Progenitor cell of endocrine pancreas (in vitro differentiated cells): ENCODE data around the gene REPS2. TPM values are rescaled to one million over a fixed set of nuclear protein-coding genes. Genes with fewer than 3 reads are reported as not detected.
A peak's percentile ranks its signal among the peaks of the same experiment; 100 is the strongest.

Experiments
- DNase-seq: peaks from one replicate; pipeline ENCODE4 v3.0.0; 2021; ENCODE audit warnings: low spot score; ENCODE audit not compliant: unreplicated experiment
- H3K27ac Mint-ChIP-seq: 2 replicates; pipeline ENCODE4 v1.8.0; 2021; ENCODE audit warnings: mild to moderate bottlenecking, moderate library complexity, mixed read lengths
- H3K27me3 Mint-ChIP-seq: 2 replicates; pipeline ENCODE4 v1.8.0; 2021; ENCODE audit warnings: mixed read lengths
- H3K36me3 Mint-ChIP-seq: 2 replicates; pipeline ENCODE4 v1.8.0; 2022; ENCODE audit warnings: mixed read lengths; ENCODE audit not compliant: insufficient read depth
- H3K4me1 Mint-ChIP-seq: 2 replicates; pipeline ENCODE4 v1.8.0; 2021; ENCODE audit warnings: low read depth, mixed read lengths
- H3K4me3 Mint-ChIP-seq: 2 replicates; pipeline ENCODE4 v1.8.0; 2021; ENCODE audit warnings: low read depth, mild to moderate bottlenecking, moderate library complexity, mixed read lengths
- H3K9me3 Mint-ChIP-seq: 2 replicates; pipeline ENCODE4 v1.8.0; 2021; ENCODE audit warnings: low read depth, mixed read lengths
- CTCF ChIP-seq: fragments of 200-600 bp; sonication (generic); IDR thresholded peaks from one replicate; pipeline ENCODE4 v1.5.0; 2021; ENCODE audit warnings: antibody characterized with exemption, mild to moderate bottlenecking; ENCODE audit not compliant: unreplicated experiment
- total RNA-seq: library from RNA; stranded (reverse); gene quantifications from 2 replicates; pipeline ENCODE4 v1.2.1, GENCODE V29; 2021

Gene REPS2
- total RNA-seq, 1 donor from 2014 or later: 4.3 TPM

- peak; percentile 25 for TF ChIP-seq CTCF
- Mint-ChIP-seq H3K4me3 (no peak overlapping the region), H3K27me3 (peaks cover 11% of the 10 kb centered on the region), H3K36me3 (no peaks in the 10 kb centered on the region), H3K9me3 (no peaks in the 10 kb centered on the region), H3K27ac (no peak overlapping the region), H3K4me1 (no peaks in the 10 kb centered on the region)
- DNase-seq: no peak
Observed at GRCh38 chrX:17082831-17083230, 136.4 kb downstream of the REPS2 start.

- TF ChIP-seq CTCF: no peak
- no peak overlapping the region for H3K27ac Mint-ChIP-seq
- H3K4me1 Mint-ChIP-seq: no peaks in the 10 kb centered on the region
- H3K4me3 Mint-ChIP-seq: no peak overlapping the region
- DNase-seq: no peak
- peaks cover 6% of the 10 kb centered on the region for H3K27me3 Mint-ChIP-seq
- no peaks in the 10 kb centered on the region for H3K36me3 Mint-ChIP-seq
- H3K9me3 Mint-ChIP-seq: peaks cover 11% of the 10 kb centered on the region
Observed at GRCh38 chrX:17086317-17086716, 139.9 kb downstream of the REPS2 start.

- peaks cover 8% of the 10 kb centered on the region for H3K4me1 Mint-ChIP-seq
- H3K4me3 Mint-ChIP-seq: no peak overlapping the region
- no peaks in the 10 kb centered on the region for H3K36me3 Mint-ChIP-seq
- no peaks in the 10 kb centered on the region for H3K27me3 Mint-ChIP-seq
- DNase-seq: no peak
- no peak for TF ChIP-seq CTCF
- H3K27ac Mint-ChIP-seq: no peak overlapping the region
- peaks cover 5% of the 10 kb centered on the region for H3K9me3 Mint-ChIP-seq
Observed at GRCh38 chrX:17095161-17095560, 148.7 kb downstream of the REPS2 start.

GRCh38 chrX:17098516-17099247 is 152.2 kb downstream of the REPS2 start:
- H3K4me3 Mint-ChIP-seq: no peak overlapping the region
- H3K27me3 Mint-ChIP-seq: no peaks in the 10 kb centered on the region
- H3K4me1 Mint-ChIP-seq: peaks cover 8% of the 10 kb centered on the region
- no peak for DNase-seq
- peak overlapping the region; percentile 59 for H3K27ac Mint-ChIP-seq
- H3K36me3 Mint-ChIP-seq: peaks cover 2% of the 10 kb centered on the region
- TF ChIP-seq CTCF: no peak
- H3K9me3 Mint-ChIP-seq: no peaks in the 10 kb centered on the region

GRCh38 chrX:17104433-17104832 is 158.0 kb downstream of the REPS2 start:
- no peaks in the 10 kb centered on the region for H3K4me1 Mint-ChIP-seq
- H3K4me3 Mint-ChIP-seq: no peak overlapping the region
- no peaks in the 10 kb centered on the region for H3K27me3 Mint-ChIP-seq
- TF ChIP-seq CTCF: no peak
- peaks cover 2% of the 10 kb centered on the region for H3K36me3 Mint-ChIP-seq
- no peaks in the 10 kb centered on the region for H3K9me3 Mint-ChIP-seq
- no peak overlapping the region for H3K27ac Mint-ChIP-seq
- DNase-seq: no peak
